ENCODE data around the gene KLHDC9. TPM values are rescaled to one million over a fixed set of nuclear protein-coding genes. Genes with fewer than 3 reads are reported as not detected.

KLHDC9 gene
- total RNA-seq (2014; rRNA removed; shearing (Covaris generic); ENCODE audit: low replicate concordance): 6.1 and 11.0 TPM in 2 replicates

GRCh38 chr1:161098210-161099068 lies at the start of gene KLHDC9:
TSS of gene KLHDC9 (plus strand) at chr1:161098361. CDS start at chr1:161098536, 175 bp downstream.
- H3K9me3 ChIP-seq (ENCODE audit: low read length): no peaks in the 10 kb centered on the region
- peak within 1 kb of the TSS; percentile 75 for H2AFZ ChIP-seq (ENCODE audit: low read length)
- H4K20me1 ChIP-seq (ENCODE audit: insufficient read depth, low read depth, low read length): no peaks in the 10 kb centered on the region
- H3K36me3 ChIP-seq (ENCODE audit: insufficient read depth, low read length): peaks cover 10% of the 10 kb centered on the region; the same call in 1 of the 2 replicates
- peak within 1 kb of the TSS; percentile 84 for H3K4me3 ChIP-seq (ENCODE audit: low read length)
- peak within 1 kb of the TSS; percentile 81 for H3K9ac ChIP-seq (ENCODE audit: low read length)
- peak within 1 kb of the TSS; percentile 71 for H3K27ac ChIP-seq (ENCODE audit: low read length)
- no peaks in the 10 kb centered on the region for H3K9me2 ChIP-seq (replicated peaks; ENCODE audit: insufficient read depth, low read length)
- no peaks in the 10 kb centered on the region for H3K27me3 ChIP-seq (ENCODE audit: low read length)
- peaks cover 4% of the 10 kb centered on the region; the same call in 1 of the 2 replicates for H3K79me2 ChIP-seq (ENCODE audit: low read length)
- H3K4me1 ChIP-seq (ENCODE audit: low read length): peaks cover 21% of the 10 kb centered on the region
- peak within 1 kb of the TSS; percentile 97 for H3K4me2 ChIP-seq (ENCODE audit: low read depth, low read length, poor library complexity, severe bottlenecking)
- peak; percentile 95 for DNase-seq

- Histone ChIP-seq H3K4me3 (ENCODE audit: low read length) (no peak overlapping the region), H3K9ac (ENCODE audit: low read length) (no peak overlapping the region), H3K79me2 (ENCODE audit: low read length) (peaks cover 7% of the 10 kb centered on the region), H4K20me1 (ENCODE audit: insufficient read depth, low read depth, low read length) (no peaks in the 10 kb centered on the region), H3K4me1 (ENCODE audit: low read length) (peaks cover 27% of the 10 kb centered on the region), H3K27ac (ENCODE audit: low read length) (peak overlapping the region; percentile 96), H2AFZ (ENCODE audit: low read length) (no peak overlapping the region), H3K9me3 (ENCODE audit: low read length) (no peaks in the 10 kb centered on the region), H3K27me3 (ENCODE audit: low read length) (no peaks in the 10 kb centered on the region), H3K9me2 (replicated peaks; ENCODE audit: insufficient read depth, low read length) (no peaks in the 10 kb centered on the region), H3K4me2 (ENCODE audit: low read depth, low read length, poor library complexity, severe bottlenecking) (no peak overlapping the region), H3K36me3 (ENCODE audit: insufficient read depth, low read length) (peaks cover 15% of the 10 kb centered on the region; the same call in 1 of the 2 replicates)
- peak; percentile 41 for DNase-seq
Observed at GRCh38 chr1:161048949-161049722, 49.0 kb upstream of the KLHDC9 start.

GRCh38 chr1:161051219-161051618 lies 46.9 kb upstream of the KLHDC9 start:
- Histone ChIP-seq H3K9me2 (replicated peaks; ENCODE audit: insufficient read depth, low read length) (no peaks in the 10 kb centered on the region), H3K36me3 (ENCODE audit: insufficient read depth, low read length) (peaks cover 30% of the 10 kb centered on the region; the same call in 1 of the 2 replicates), H3K4me2 (ENCODE audit: low read depth, low read length, poor library complexity, severe bottlenecking) (no peak overlapping the region), H3K4me3 (ENCODE audit: low read length) (no peak overlapping the region), H4K20me1 (ENCODE audit: insufficient read depth, low read depth, low read length) (no peaks in the 10 kb centered on the region), H3K4me1 (ENCODE audit: low read length) (peaks cover 23% of the 10 kb centered on the region), H2AFZ (ENCODE audit: low read length) (no peak overlapping the region), H3K9ac (ENCODE audit: low read length) (no peak overlapping the region), H3K9me3 (ENCODE audit: low read length) (no peaks in the 10 kb centered on the region), H3K27ac (ENCODE audit: low read length) (no peak overlapping the region), H3K79me2 (ENCODE audit: low read length) (0 out of 2 replicates have a peak, but pooled peaks cover 1% of the 10 kb centered on the region), H3K27me3 (ENCODE audit: low read length) (no peaks in the 10 kb centered on the region)
- no peak for DNase-seq

- no peaks in the 10 kb centered on the region for H4K20me1 ChIP-seq (ENCODE audit: insufficient read depth, low read depth, low read length)
- H3K9me2 ChIP-seq (replicated peaks; ENCODE audit: insufficient read depth, low read length): no peaks in the 10 kb centered on the region
- peaks cover 6% of the 10 kb centered on the region for H3K4me1 ChIP-seq (ENCODE audit: low read length)
- H3K4me2 ChIP-seq (ENCODE audit: low read depth, low read length, poor library complexity, severe bottlenecking): no peak overlapping the region
- no peaks in the 10 kb centered on the region for H3K9me3 ChIP-seq (ENCODE audit: low read length)
- no peaks in the 10 kb centered on the region for H3K27me3 ChIP-seq (ENCODE audit: low read length)
- H3K36me3 ChIP-seq (ENCODE audit: insufficient read depth, low read length): peaks cover 39% of the 10 kb centered on the region; the same call in 1 of the 2 replicates
- no peak overlapping the region for H3K27ac ChIP-seq (ENCODE audit: low read length)
- no peak overlapping the region for H2AFZ ChIP-seq (ENCODE audit: low read length)
- H3K4me3 ChIP-seq (ENCODE audit: low read length): no peak overlapping the region
- DNase-seq: no peak
- H3K9ac ChIP-seq (ENCODE audit: low read length): no peak overlapping the region
- 0 out of 2 replicates have a peak, but pooled peaks cover 8% of the 10 kb centered on the region for H3K79me2 ChIP-seq (ENCODE audit: low read length)
Observed at GRCh38 chr1:161052899-161053298, 45.3 kb upstream of the KLHDC9 start.

GRCh38 chr1:161054232-161054631 lies 43.9 kb upstream of the KLHDC9 start:
- no peak overlapping the region for H3K27ac ChIP-seq (ENCODE audit: low read length)
- H3K4me2 ChIP-seq (ENCODE audit: low read depth, low read length, poor library complexity, severe bottlenecking): no peak overlapping the region
- no peak for DNase-seq
- no peaks in the 10 kb centered on the region for H3K9me2 ChIP-seq (replicated peaks; ENCODE audit: insufficient read depth, low read length)
- no peak overlapping the region for H3K4me3 ChIP-seq (ENCODE audit: low read length)
- no peaks in the 10 kb centered on the region for H3K4me1 ChIP-seq (ENCODE audit: low read length)
- no peaks in the 10 kb centered on the region for H4K20me1 ChIP-seq (ENCODE audit: insufficient read depth, low read depth, low read length)
- H3K36me3 ChIP-seq (ENCODE audit: insufficient read depth, low read length): peaks cover 39% of the 10 kb centered on the region; the same call in 1 of the 2 replicates
- 0 out of 2 replicates have a peak, but pooled peaks cover 8% of the 10 kb centered on the region for H3K79me2 ChIP-seq (ENCODE audit: low read length)
- H2AFZ ChIP-seq (ENCODE audit: low read length): no peak overlapping the region
- H3K9me3 ChIP-seq (ENCODE audit: low read length): no peaks in the 10 kb centered on the region
- no peaks in the 10 kb centered on the region for H3K27me3 ChIP-seq (ENCODE audit: low read length)
- no peak overlapping the region for H3K9ac ChIP-seq (ENCODE audit: low read length)

- H3K9me2 ChIP-seq (replicated peaks; ENCODE audit: insufficient read depth, low read length): no peaks in the 10 kb centered on the region
- no peaks in the 10 kb centered on the region for H3K27me3 ChIP-seq (ENCODE audit: low read length)
- H3K9me3 ChIP-seq (ENCODE audit: low read length): no peaks in the 10 kb centered on the region
- no peaks in the 10 kb centered on the region for H3K4me1 ChIP-seq (ENCODE audit: low read length)
- no peak for DNase-seq
- H3K79me2 ChIP-seq (ENCODE audit: low read length): peaks cover 13% of the 10 kb centered on the region
- no peaks in the 10 kb centered on the region for H4K20me1 ChIP-seq (ENCODE audit: insufficient read depth, low read depth, low read length)
- H3K27ac ChIP-seq (ENCODE audit: low read length): no peak overlapping the region
- no peak overlapping the region for H3K9ac ChIP-seq (ENCODE audit: low read length)
- no peak overlapping the region for H3K4me2 ChIP-seq (ENCODE audit: low read depth, low read length, poor library complexity, severe bottlenecking)
- no peak overlapping the region for H3K4me3 ChIP-seq (ENCODE audit: low read length)
- H3K36me3 ChIP-seq (ENCODE audit: insufficient read depth, low read length): peaks cover 41% of the 10 kb centered on the region; the same call in 1 of the 2 replicates
- no peak overlapping the region for H2AFZ ChIP-seq (ENCODE audit: low read length)
Observed at GRCh38 chr1:161054805-161055204, 43.4 kb upstream of the KLHDC9 start.

- Histone ChIP-seq H3K27ac (ENCODE audit: low read length) (no peak overlapping the region), H3K4me1 (ENCODE audit: low read length) (no peaks in the 10 kb centered on the region), H3K9me2 (replicated peaks; ENCODE audit: insufficient read depth, low read length) (no peaks in the 10 kb centered on the region), H3K4me2 (ENCODE audit: low read depth, low read length, poor library complexity, severe bottlenecking) (no peak overlapping the region), H3K4me3 (ENCODE audit: low read length) (no peak overlapping the region), H3K79me2 (ENCODE audit: low read length) (peaks cover 45% of the 10 kb centered on the region), H3K36me3 (ENCODE audit: insufficient read depth, low read length) (peaks cover 30% of the 10 kb centered on the region; the same call in 1 of the 2 replicates), H2AFZ (ENCODE audit: low read length) (no peak overlapping the region), H4K20me1 (ENCODE audit: insufficient read depth, low read depth, low read length) (no peaks in the 10 kb centered on the region), H3K9me3 (ENCODE audit: low read length) (no peaks in the 10 kb centered on the region), H3K27me3 (ENCODE audit: low read length) (no peaks in the 10 kb centered on the region), H3K9ac (ENCODE audit: low read length) (no peak overlapping the region)
- DNase-seq: no peak
Observed at GRCh38 chr1:161059293-161059692, 38.9 kb upstream of the KLHDC9 start.

GRCh38 chr1:161061419-161061818 lies 36.7 kb upstream of the KLHDC9 start:
- no peak overlapping the region for H3K9ac ChIP-seq (ENCODE audit: low read length)
- no peaks in the 10 kb centered on the region for H4K20me1 ChIP-seq (ENCODE audit: insufficient read depth, low read depth, low read length)
- no peak overlapping the region for H3K4me2 ChIP-seq (ENCODE audit: low read depth, low read length, poor library complexity, severe bottlenecking)
- DNase-seq: no peak
- no peaks in the 10 kb centered on the region for H3K9me3 ChIP-seq (ENCODE audit: low read length)
- no peak overlapping the region for H3K27ac ChIP-seq (ENCODE audit: low read length)
- H3K4me3 ChIP-seq (ENCODE audit: low read length): no peak overlapping the region
- no peaks in the 10 kb centered on the region for H3K4me1 ChIP-seq (ENCODE audit: low read length)
- H3K79me2 ChIP-seq (ENCODE audit: low read length): peaks cover 58% of the 10 kb centered on the region
- H3K27me3 ChIP-seq (ENCODE audit: low read length): no peaks in the 10 kb centered on the region
- no peaks in the 10 kb centered on the region for H3K9me2 ChIP-seq (replicated peaks; ENCODE audit: insufficient read depth, low read length)
- no peak overlapping the region for H2AFZ ChIP-seq (ENCODE audit: low read length)
- H3K36me3 ChIP-seq (ENCODE audit: insufficient read depth, low read length): peaks cover 15% of the 10 kb centered on the region; the same call in 1 of the 2 replicates

Data from Karpas-422 (cell line).